Fibroblast of skin of back (primary cell): ENCODE data around the gene KPNB1. TPM values are rescaled to one million over a fixed set of nuclear protein-coding genes. Genes with fewer than 3 reads are reported as not detected.

ENCODE experiments used
- DNase-seq: peaks from one replicate; pipeline ENCODE4 v3.0.0-alpha.2; 2013
- polyA plus RNA-seq, 2 experiments: library from polyadenylated mRNA; unstranded; fragments of 120-200 nt; gene quantifications; one replicate each; pipeline ENCODE4 v1.2.1, GENCODE V29; 2013; ENCODE audit not compliant: insufficient read length in 2 of 2

The KPNB1 gene
- polyA plus RNA-seq (2013, experiment 1 of 2; ENCODE audit: insufficient read length), result 379 TPM
- polyA plus RNA-seq (2013, experiment 2 of 2; ENCODE audit: insufficient read length), result 203 TPM

- peak; percentile 100 for DNase-seq
These were observed at the start of gene KPNB1 for GRCh38 chr17:47649153-47649971. Gene KPNB1 (plus strand): TSS chr17:47649919. CDS start chr17:47650245, 326 bp downstream.

DNA sequence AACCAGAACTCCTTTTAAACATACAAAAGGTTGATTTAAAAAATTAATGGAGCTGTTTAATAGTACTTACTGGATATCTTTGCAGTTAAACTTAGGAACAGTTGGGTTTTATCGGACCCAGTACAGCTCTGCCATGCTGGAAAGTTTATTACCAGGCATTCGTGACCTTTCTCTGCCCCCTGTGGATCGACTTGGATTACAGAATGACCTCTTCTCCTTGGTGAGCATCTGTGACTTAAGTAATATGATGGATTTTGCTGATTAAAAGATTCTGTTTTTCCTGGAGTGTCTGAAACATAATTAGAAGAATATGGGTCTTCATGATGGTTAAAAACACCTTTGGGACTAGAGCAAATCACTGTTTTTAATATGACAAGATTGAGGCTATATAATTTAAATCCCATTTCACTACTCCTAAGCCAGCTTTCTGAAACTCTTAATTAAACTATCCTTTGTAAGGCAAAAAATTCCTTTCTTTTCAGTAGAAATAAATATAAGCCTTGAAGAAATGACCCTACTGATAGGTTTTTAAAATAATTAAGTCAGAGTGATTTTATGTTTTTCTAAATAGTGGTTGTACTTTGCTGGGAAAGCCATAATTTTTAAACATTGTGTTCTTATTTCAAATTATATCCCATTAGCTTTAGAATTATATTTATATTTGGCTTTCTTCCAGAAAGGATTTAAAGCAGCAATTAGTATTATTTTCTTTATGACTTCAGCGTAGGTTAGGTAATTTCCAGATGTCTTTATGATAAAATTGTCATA is 45.7 kb upstream of the KPNB1 start:
- no peak for DNase-seq

DNA sequence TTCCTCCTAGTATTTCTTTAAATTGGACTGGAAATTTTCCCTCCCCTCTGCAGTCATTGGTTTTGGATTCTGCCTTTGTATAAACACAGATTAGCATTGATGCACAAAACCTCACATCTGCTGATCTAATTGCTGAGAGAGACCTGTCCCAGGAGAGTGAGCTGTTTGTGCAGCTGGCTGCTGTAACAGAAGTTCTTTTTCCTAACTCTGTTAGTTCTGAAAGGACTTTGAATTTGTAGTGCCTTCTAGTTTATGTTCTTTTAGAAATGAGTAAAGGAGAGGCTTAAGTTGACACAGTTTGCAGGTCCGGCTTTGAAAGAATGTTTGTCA is 45.2 kb upstream of the KPNB1 start:
- DNase-seq, result peak; percentile 43

DNA sequence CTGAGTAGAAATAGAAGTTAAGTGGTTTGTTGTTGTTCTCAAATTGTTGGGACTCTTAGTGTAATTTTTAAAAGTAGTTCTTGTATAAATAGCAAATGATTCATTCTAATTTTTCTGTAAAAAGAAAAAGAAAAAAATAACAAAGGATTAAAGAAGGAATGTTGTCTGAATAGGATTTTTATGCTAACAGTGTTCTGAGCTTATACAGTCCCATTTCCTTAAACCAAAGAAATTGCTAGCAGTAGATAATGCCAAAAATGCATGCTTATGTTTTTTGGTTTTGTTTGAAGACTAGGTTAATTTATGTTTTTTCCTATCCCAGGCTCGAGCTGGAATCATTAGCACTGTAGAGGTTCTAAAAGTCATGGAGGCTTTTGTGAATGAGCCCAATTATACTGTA is 44.7 kb upstream of the KPNB1 start:
- peak; percentile 57 for DNase-seq

GRCh38 chr17:47607481-47607880 is 42.2 kb upstream of the KPNB1 start:
- no peak for DNase-seq

GRCh38 chr17:47611372-47612350 is 38.1 kb upstream of the KPNB1 start:
- DNase-seq, result peak; percentile 21

DNA sequence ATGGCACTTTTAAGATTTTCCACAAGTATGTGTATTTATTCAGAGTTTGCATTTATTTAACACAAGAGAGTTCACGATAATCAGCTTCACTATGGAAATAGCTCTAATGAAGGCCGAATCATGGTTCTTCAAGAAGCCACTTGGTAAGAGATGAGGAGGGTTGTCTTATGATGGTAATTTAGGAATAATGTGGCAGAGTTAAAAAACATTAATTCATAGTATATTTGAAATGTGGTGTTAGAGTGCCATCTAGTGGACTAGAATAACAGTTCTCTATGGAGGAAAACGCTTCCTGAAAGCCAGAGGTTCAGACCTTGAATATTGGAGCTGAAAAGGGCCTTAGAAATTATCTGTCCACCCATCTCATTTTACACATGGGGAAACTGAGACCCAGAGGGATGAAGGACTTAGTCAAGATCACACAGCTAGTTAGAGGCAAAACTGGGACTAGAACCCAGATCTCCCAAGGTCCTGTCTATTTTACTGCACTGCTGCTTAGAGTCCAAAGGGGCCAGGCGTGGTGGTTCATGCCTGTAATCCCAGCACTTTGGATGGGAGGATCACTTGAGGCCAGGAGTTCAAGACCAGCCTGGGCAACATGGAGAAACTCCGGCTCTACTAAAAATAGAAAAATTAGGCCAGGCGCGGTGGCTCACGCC is 33.8 kb upstream of the KPNB1 start:
- peak; percentile 57 for DNase-seq

GRCh38 chr17:47618410-47618809 is 31.3 kb upstream of the KPNB1 start:
- DNase-seq, result peak; percentile 15

DNA sequence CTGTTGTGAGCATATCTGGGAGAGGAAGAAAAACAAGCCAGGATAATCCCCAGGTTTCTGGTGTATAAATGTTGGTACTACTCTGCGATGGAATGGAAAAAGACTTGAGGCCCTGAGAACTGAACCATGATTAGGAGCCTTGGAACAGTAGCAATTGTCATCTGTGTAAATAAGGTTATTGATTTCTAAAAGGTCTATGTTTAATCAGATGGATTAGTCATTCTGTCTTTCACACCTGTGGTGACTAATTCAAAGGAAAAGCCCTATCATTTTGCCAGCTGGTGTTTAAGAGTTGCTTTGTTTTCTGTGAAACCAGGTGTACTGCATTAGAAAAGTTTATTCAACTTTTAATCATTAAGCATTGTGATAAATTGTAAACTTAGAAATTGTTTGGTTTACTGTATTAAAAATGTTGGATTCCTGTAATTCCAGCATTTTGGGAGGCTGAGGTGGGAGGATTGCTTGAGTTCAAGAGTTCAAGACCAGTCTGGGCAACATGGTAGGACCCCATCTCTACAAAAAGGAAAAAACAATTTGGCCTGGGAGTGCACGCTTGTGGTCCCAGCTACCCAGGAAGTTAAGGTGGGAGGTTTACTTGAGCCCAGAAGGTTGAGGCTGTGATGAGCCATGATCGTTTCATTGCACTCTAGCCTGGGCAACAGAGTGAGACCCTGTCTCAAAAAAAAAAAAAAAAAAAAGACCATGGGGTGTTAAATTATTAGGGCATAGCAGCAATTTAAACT is 29.0 kb upstream of the KPNB1 start:
- DNase-seq, result no peak

- DNase-seq, result peak; percentile 94
These were observed 28.2 kb upstream of the KPNB1 start for GRCh38 chr17:47621293-47622179.

DNA sequence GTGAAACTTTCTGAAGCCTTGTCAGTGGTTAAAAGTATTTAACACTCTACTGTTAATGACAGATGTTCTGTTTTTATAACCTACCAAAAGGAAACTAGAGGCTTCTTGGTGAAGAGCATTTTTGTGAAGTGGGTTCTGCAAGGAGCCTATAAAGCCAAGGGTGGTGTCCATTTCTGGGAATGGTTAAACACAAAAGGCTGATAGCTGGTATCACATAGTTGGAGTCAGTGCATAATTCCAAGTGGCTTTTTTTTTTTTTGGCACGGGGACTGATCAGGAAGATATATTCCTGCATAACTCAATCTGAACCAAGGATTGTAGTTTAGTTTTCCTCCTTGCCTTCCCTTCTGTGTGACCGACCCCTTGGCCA is 27.6 kb upstream of the KPNB1 start:
- peak; percentile 11 for DNase-seq

GRCh38 chr17:47624727-47625068 is 25.0 kb upstream of the KPNB1 start:
- DNase-seq, result no peak

DNA sequence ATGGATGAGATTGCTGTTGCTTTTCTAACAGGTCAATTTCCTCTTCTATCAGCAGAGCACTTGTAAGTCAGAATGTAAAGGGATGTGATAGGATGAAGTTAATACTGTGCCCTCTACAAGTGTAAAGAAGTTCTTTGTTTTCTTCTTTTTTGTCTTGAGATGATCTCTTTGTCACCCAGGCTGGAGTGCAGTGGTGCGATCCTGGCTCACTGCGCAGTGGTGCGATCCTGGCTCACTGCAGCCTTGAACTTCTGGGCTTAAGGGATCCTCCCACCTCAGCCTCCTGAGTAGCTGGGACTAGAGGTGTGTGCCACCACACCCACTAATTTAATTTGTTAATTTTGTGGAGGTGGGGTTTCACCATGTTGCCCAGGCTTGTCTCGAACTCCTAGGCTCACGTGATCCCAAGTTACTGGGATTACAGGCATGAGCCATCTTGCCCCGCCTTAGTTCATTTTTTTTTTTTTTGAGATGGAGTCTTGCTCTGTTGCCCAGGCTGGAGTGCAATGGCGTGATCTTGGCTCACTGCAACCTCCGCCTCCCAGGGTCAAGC is 21.6 kb upstream of the KPNB1 start:
- DNase-seq, result no peak

DNA sequence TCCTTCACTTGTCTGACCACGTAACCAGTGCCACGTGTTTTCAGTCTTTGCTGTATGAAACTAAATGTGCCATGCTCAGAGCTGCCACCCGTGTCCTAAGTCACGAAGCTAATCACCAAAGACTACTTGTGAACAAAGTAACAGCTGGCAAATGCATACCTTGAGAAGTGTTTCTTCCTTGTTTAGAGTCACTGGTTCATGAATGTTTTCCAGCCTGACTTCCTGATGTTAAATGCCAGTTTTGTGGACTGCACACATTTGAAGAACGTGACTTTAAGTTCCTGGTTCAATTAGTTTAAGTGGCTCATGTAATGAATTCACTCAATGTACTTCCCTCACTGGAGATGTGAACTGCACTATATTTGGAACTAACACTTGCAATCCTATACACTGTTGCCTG is 19.9 kb upstream of the KPNB1 start:
- DNase-seq, result no peak

GRCh38 chr17:47630614-47631013 is 19.1 kb upstream of the KPNB1 start:
- DNase-seq, result no peak

DNA sequence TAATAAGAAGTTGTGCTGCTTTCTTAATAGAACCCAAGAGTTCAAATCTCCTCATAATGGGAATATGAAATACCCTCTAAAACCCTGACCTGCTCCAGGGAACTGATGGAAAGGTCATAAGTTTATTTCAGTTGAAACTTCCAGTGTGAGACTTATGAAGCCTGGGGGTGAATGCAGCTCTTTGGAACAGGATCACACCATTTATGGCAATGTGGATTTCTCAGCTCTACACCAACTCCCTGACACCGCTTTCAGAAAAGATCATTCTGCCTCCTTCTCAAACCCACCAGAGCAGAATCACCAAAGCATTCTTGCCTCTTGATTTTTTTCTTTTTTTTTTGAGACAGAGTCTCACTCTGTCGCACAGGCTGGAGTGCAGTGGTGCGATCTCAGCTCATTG is 16.7 kb upstream of the KPNB1 start:
- DNase-seq, result no peak

- no peak for DNase-seq
These were observed 15.7 kb upstream of the KPNB1 start for GRCh38 chr17:47633996-47634395.

DNA sequence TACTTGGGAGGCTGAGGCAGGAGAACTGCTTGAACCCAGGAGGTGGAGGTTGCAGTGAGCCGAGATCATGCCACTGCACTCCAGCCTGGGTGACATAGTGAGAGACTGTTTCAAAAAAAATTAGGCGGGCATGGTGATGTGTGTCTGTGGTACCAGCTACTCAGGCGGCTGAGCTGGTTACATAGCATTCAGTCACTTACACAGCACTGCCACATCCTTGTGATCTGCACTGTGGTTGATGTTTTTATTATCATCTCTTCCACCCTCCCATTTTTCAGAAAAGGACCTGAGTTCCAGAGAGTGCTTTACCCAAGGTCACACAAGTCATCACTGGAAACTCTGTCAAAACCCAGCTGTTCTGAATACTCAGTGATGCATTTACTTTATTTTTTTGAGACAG is 14.8 kb upstream of the KPNB1 start:
- no peak for DNase-seq

GRCh38 chr17:47635734-47636133 is 14.0 kb upstream of the KPNB1 start:
- DNase-seq, result no peak
